ENCODE data around the gene VTN.

Gene VTN

GRCh38 chr17:28317966-28318758 lies 51.9 kb downstream of the VTN start:
- DNase-seq = no peak
